Keratinocyte (primary cell): ENCODE measurements around the gene ADAD2. TPM values are rescaled to one million over a fixed set of nuclear protein-coding genes. Genes with fewer than 3 reads are reported as not detected.

ENCODE experiments used
- DNase-seq: peaks from one replicate; pipeline ENCODE4 v3.0.0-alpha.2; 2011; ENCODE audit warnings: low read depth, missing footprints, low spot score
- FAIRE-seq: peaks from 2 replicates; lab custom pipeline; 2011; peaks lifted over from hg19 to GRCh38; lab: Jason Lieb, UNC
- H2AFZ ChIP-seq: 2 replicates; pipeline ENCODE4 v1.6.0; 2012; ENCODE audit warnings: low read length, control low read depth, inconsistent platforms; ENCODE audit not compliant: control insufficient read depth
- H3K27ac ChIP-seq: 2 replicates; pipeline ENCODE4 v1.5.1; 2011; ENCODE audit warnings: low read length; ENCODE audit not compliant: control insufficient read depth, insufficient read depth
- H3K27me3 ChIP-seq: 3 replicates; pipeline ENCODE4 v1.6.0; 2011; ENCODE audit warnings: low read length; ENCODE audit not compliant: control insufficient read depth, insufficient read depth; ENCODE audit errors: extremely low read depth
- H3K36me3 ChIP-seq, 2 experiments: 2 replicates in 1 of 2; 3 replicates in 1 of 2; pipeline ENCODE4 v1.5.1; 2011; ENCODE audit warnings: low read length in 2 of 2, mild to moderate bottlenecking in 1 of 2; ENCODE audit not compliant: control insufficient read depth in 2 of 2, insufficient read depth in 2 of 2; ENCODE audit errors: extremely low read depth in 1 of 2
- H3K4me1 ChIP-seq: 3 replicates; pipeline ENCODE4 v1.5.1; 2011; ENCODE audit warnings: low read length; ENCODE audit not compliant: control insufficient read depth, insufficient read depth; ENCODE audit errors: extremely low read depth
- H3K4me2 ChIP-seq: 3 replicates; pipeline ENCODE4 v1.6.0; 2011; ENCODE audit warnings: low read depth, low read length; ENCODE audit not compliant: control insufficient read depth, insufficient read depth; ENCODE audit errors: extremely low read depth
- H3K4me3 ChIP-seq, 3 experiments: fragments of 200-600 bp in 1 of 3; sonication (generic) in 1 of 3; 2 replicates in 2 of 3; 3 replicates in 1 of 3; pipeline ENCODE4 v1.5.1; 2011 to 2016; ENCODE audit warnings: low read length in 3 of 3, mild to moderate bottlenecking in 3 of 3, control low read depth in 2 of 3, inconsistent platforms in 1 of 3, low read depth in 1 of 3, mixed read lengths in 1 of 3, mixed run types in 1 of 3, moderate library complexity in 1 of 3; ENCODE audit not compliant: control insufficient read depth in 2 of 3, insufficient read depth in 2 of 3; ENCODE audit errors: extremely low read depth in 1 of 3
- H3K79me2 ChIP-seq: 2 replicates; pipeline ENCODE4 v1.6.0; 2012; ENCODE audit warnings: low read length; ENCODE audit not compliant: control insufficient read depth, insufficient read depth
- H3K9ac ChIP-seq: 3 replicates; pipeline ENCODE4 v1.6.0; 2011; ENCODE audit warnings: low read length; ENCODE audit not compliant: control insufficient read depth, insufficient read depth; ENCODE audit errors: extremely low read depth
- H3K9me1 ChIP-seq: 3 replicates; pipeline ENCODE4 v1.6.0; 2011; ENCODE audit warnings: low read length; ENCODE audit not compliant: control insufficient read depth, insufficient read depth; ENCODE audit errors: extremely low read depth
- H3K9me3 ChIP-seq: 2 replicates; pipeline ENCODE4 v1.5.1; 2012; ENCODE audit warnings: low read depth, low read length; ENCODE audit not compliant: control insufficient read depth
- H4K20me1 ChIP-seq: 3 replicates; pipeline ENCODE4 v1.6.0; 2011; ENCODE audit warnings: low read length; ENCODE audit not compliant: control insufficient read depth, insufficient read depth; ENCODE audit errors: extremely low read depth
- CTCF ChIP-seq, 3 experiments: IDR thresholded peaks in 1 of 3; conservative IDR thresholded peaks in 1 of 3; optimal IDR thresholded peaks in 1 of 3; 2 replicates in 2 of 3; 3 replicates in 1 of 3; pipeline versions ENCODE3 to v1.5.1; 2011; ENCODE audit warnings: low read length in 3 of 3, mild to moderate bottlenecking in 3 of 3, moderate library complexity in 2 of 3, control low read depth in 1 of 3, inconsistent platforms in 1 of 3; ENCODE audit not compliant: insufficient read depth in 2 of 3; ENCODE audit errors: extremely low read depth in 1 of 3
- EZH2 ChIP-seq: IDR thresholded peaks from one replicate; pipeline ENCODE4 v1.6.1; 2012; ENCODE audit warnings: inconsistent platforms, mild to moderate bottlenecking, low read length, moderate library complexity
- dilution Hi-C: fragments of 300-500 bp; cut with MboI; formaldehyde crosslinking; loops from one replicate; pipeline ENCODE4 v1.7.0; 2020; ENCODE audit warnings: low sequenced_read_pairs; ENCODE audit not compliant: extremely low pct_ligation_motif_present
- polyA plus RNA-seq, 5 experiments: library from polyadenylated mRNA; depleted of rRNA in 3 of 5; stranded (reverse) in 3 of 5; stranded (forward) in 1 of 5; unstranded in 1 of 5; fragments of >200 nt; gene quantifications; 1 replicate in 1 of 5; 2 replicates in 3 of 5; 3 replicates in 1 of 5; pipeline versions ENCODE4 v1.2.1 to v1.2.3, GENCODE V29; 2011 to 2012; ENCODE audit warnings: missing spikeins in 2 of 5, low read depth in 1 of 5, low replicate concordance in 1 of 5

Gene ADAD2
- polyA plus RNA-seq, 1 donor (not counting 4 experiments of a cell fraction or from before 2014, with no cell fraction given) = not detected

- H3K4me3 ChIP-seq = no peak overlapping the region
- no peak overlapping the region for H3K27ac ChIP-seq
- H3K9me3 ChIP-seq = no peaks in the 10 kb centered on the region
- H2AFZ ChIP-seq = no peak overlapping the region
- peaks cover 30% of the 10 kb centered on the region for H3K79me2 ChIP-seq
- H3K36me3 ChIP-seq = peaks cover 15 to 26% of the 10 kb centered on the region in 2 experiments
- H3K4me1 ChIP-seq = peaks cover 22% of the 10 kb centered on the region
- dilution Hi-C loops = no loop called here
- H4K20me1 ChIP-seq = peaks cover 2% of the 10 kb centered on the region
- DNase-seq = no peak
- H3K9me1 ChIP-seq = no peaks in the 10 kb centered on the region
- FAIRE-seq = no peak
- no peaks in the 10 kb centered on the region for H3K27me3 ChIP-seq
- H3K4me2 ChIP-seq = no peak overlapping the region
- no peak overlapping the region for H3K9ac ChIP-seq
- TF ChIP-seq EZH2 (no peak), CTCF (optimal IDR thresholded peaks at IDR 0.05 in 1 of 3, IDR thresholded peaks at IDR 0.05 in 1 of 3, conservative IDR thresholded peaks at IDR 0.05 in 1 of 3; ENCODE audit: extremely low read depth in 1 of 3, insufficient read depth in 2 of 3, low read length in 3 of 3) (no peak)
Measured at GRCh38 chr16:84181144-84181915, 9.6 kb upstream of the ADAD2 start.

GRCh38 chr16:84182104-84182503 lies 8.9 kb upstream of the ADAD2 start:
- TF ChIP-seq EZH2 (no peak), CTCF (optimal IDR thresholded peaks at IDR 0.05 in 1 of 3, IDR thresholded peaks at IDR 0.05 in 1 of 3, conservative IDR thresholded peaks at IDR 0.05 in 1 of 3; ENCODE audit: extremely low read depth in 1 of 3, insufficient read depth in 2 of 3, low read length in 3 of 3) (no peak)
- DNase-seq (no peak), FAIRE-seq (no peak)
- Histone ChIP-seq H3K9me1 (no peaks in the 10 kb centered on the region), H3K27me3 (no peaks in the 10 kb centered on the region), H3K4me3 (no peak overlapping the region), H3K9ac (no peak overlapping the region), H3K4me2 (no peak overlapping the region), H2AFZ (no peak overlapping the region), H3K4me1 (peaks cover 14% of the 10 kb centered on the region), H4K20me1 (peaks cover 2% of the 10 kb centered on the region), H3K36me3 (peaks cover 15 to 26% of the 10 kb centered on the region in 2 experiments), H3K27ac (no peak overlapping the region), H3K79me2 (peaks cover 34% of the 10 kb centered on the region), H3K9me3 (no peaks in the 10 kb centered on the region)
- dilution Hi-C loops = no loop called here
